HAP-1 (cell line): ENCODE measurements around the gene RRAD.

ENCODE experiments used
- DNase-seq, 2 experiments: peaks; one replicate each; pipeline ENCODE4 v3.0.0-alpha.2; 2016 to 2020; ENCODE audit warnings: low spot score in 2 of 2
- H3K27me3 ChIP-seq: fragments of 250-450 bp; sonication (Bioruptor Pico); 2 replicates; pipeline ENCODE4 v1.5.1; 2020; ENCODE audit warnings: low read depth, mild to moderate bottlenecking, moderate library complexity
- H3K36me3 ChIP-seq: fragments of 250-450 bp; sonication (Bioruptor Pico); replicated peaks from 2 replicates; pipeline ENCODE4 v1.5.1; 2020; ENCODE audit warnings: mild to moderate bottlenecking
- H3K4me1 ChIP-seq: fragments of 250-450 bp; sonication (Bioruptor Pico); 2 replicates; pipeline ENCODE4 v1.5.1; 2020; ENCODE audit warnings: mild to moderate bottlenecking
- H3K4me3 ChIP-seq: fragments of 250-450 bp; sonication (Bioruptor Pico); 2 replicates; pipeline ENCODE4 v1.5.1; 2020; ENCODE audit warnings: mild to moderate bottlenecking, moderate library complexity
- H3K9me3 ChIP-seq: fragments of 250-450 bp; sonication (Bioruptor Pico); 2 replicates; pipeline ENCODE4 v1.5.1; 2020; ENCODE audit warnings: mild to moderate bottlenecking, moderate library complexity
- in situ Hi-C: fragments of 300-500 bp; cut with MboI; formaldehyde crosslinking; loops from 3 replicates; pipeline ENCODE4 v1.14.3; 2020; ENCODE audit warnings: low sequenced_read_pairs, inconsistent platforms, mixed read lengths

Gene RRAD

DNA sequence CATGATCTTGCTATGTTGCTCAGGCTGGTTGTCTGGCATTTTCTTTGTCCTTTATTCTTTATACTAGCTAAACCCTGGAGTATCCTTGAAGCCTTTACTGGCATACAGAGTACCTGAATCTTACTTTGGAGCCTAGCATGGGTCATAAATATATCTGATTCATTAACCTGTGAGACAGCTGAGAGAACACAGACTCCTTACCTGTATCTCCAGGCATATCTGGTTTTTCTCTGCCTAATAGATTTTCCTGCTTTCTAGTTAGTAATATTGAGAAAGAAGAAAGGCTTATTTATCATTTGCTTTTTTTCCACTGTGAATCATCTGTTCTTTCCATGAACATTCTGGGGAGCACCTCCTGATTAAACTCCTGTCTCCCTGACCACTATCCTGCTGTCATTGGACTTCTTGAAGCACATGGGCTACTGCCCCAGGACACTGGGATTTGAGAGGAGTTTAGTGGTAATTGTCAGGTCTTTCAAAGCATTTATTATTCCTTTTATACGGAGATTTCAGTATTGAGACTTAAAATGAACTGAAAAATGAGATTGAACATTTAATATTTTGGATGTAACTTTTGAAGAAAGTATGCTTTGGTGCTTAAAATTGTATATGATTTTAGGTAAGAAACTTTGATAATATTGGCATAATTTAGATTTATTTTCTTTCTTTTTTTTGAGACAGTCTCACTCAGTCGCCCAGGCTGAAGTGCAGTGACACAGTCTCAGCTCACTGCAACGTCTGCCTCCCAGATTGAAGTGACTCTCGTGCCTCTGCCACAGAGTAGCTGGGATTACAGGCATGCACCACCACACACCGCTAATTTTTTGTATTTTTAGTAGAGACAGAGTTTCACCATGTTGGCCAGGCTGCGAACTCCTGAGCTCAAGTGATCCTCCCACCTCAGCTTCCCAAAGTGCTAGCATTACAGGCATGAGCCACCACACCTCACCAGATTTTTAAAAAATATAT is 36.4 kb downstream of the RRAD start:
- Histone ChIP-seq H3K4me3 (no peak overlapping the region), H3K27me3 (no peaks in the 10 kb centered on the region), H3K4me1 (no peaks in the 10 kb centered on the region), H3K9me3 (no peaks in the 10 kb centered on the region), H3K36me3 (peaks cover 30% of the 10 kb centered on the region)
- DNase-seq = no peak
- in situ Hi-C loops = no loop called here

DNA sequence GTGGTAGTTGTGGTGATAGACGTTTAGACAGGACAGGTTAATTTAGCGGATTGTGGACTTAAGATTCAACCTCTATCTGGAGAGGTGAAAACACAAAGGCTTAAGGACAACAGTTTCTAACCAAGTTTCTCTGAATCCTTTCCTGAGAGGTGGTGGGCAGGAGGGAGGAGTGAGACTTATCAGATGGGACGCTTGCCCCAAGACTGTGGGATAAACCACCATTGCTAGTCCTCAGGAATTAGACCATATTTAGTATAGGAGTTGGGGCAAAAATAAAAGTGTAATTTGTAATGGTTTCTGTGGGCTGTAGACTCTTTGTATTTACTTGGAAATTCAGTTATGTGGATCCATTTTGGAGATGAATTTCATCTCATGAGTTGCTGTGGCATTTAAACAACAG is 38.4 kb downstream of the RRAD start:
- H3K27me3 ChIP-seq = no peaks in the 10 kb centered on the region
- in situ Hi-C loops = no loop called here
- peaks cover 1% of the 10 kb centered on the region for H3K4me1 ChIP-seq
- peaks cover 30% of the 10 kb centered on the region for H3K36me3 ChIP-seq
- no peak overlapping the region for H3K4me3 ChIP-seq
- H3K9me3 ChIP-seq = no peaks in the 10 kb centered on the region
- no peak for DNase-seq

DNA sequence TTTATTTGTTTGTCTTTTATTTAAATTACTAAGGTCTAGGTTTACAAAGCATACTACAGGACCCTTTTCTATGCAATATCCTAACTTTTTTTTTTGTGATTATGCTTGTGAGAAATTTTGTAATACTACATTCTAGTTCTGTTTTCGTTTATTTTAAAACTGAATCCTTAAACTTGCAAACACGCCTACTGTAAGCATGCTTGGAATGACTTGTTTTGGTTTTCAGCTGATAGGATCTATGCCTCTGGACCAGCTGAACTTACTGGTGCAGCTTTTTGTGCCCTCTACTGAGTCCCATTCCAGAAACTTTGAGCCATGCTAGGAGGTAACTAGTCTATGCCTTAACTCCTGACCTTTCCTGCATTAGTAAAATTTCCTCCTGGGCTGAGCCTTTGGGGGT is 39.0 kb downstream of the RRAD start:
- Histone ChIP-seq H3K27me3 (no peaks in the 10 kb centered on the region), H3K36me3 (peaks cover 30% of the 10 kb centered on the region), H3K4me1 (peaks cover 7% of the 10 kb centered on the region), H3K4me3 (no peak overlapping the region), H3K9me3 (no peaks in the 10 kb centered on the region)
- in situ Hi-C loops = no loop called here
- DNase-seq = no peak

DNA sequence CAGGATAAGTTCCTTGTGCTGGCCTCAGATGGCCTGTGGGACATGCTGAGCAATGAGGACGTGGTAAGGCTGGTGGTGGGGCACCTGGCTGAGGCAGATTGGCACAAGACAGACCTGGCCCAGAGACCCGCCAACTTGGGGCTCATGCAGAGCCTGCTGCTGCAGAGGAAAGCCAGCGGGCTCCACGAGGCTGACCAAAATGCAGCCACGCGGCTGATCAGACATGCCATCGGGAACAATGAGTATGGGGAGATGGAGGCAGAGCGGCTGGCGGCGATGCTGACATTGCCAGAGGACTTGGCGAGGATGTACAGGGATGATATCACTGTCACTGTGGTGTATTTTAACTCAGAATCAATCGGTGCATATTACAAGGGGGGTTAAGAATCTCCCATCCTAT is 39.8 kb downstream of the RRAD start:
- no peaks in the 10 kb centered on the region for H3K9me3 ChIP-seq
- H3K27me3 ChIP-seq = no peaks in the 10 kb centered on the region
- in situ Hi-C loops = no loop called here
- H3K4me3 ChIP-seq = no peak overlapping the region
- peaks cover 30% of the 10 kb centered on the region for H3K36me3 ChIP-seq
- no peak for DNase-seq
- peaks cover 7% of the 10 kb centered on the region for H3K4me1 ChIP-seq

DNA sequence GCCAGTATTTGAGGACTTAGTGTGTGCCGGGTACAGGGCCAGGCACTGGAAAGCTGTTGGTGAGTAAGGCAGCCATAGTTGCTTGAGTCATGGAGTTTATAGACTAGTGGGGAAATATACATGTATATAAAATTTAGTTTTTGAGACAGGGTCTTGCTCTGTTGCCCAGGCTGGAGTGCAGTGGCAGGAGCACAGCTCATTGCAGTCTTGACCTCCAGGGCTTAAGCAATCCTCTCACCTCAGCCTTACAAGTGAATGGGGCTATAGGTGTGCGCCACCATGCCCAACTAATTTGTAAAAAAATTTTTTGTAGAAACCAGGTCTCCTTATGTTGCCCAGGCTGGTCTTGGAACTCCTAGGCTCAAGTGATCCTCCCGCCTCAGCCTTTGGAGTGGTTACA is 42.6 kb downstream of the RRAD start:
- H3K9me3 ChIP-seq = no peaks in the 10 kb centered on the region
- no peak overlapping the region for H3K4me3 ChIP-seq
- DNase-seq = no peak
- H3K4me1 ChIP-seq = peaks cover 12% of the 10 kb centered on the region
- in situ Hi-C loops = no loop called here
- no peaks in the 10 kb centered on the region for H3K27me3 ChIP-seq
- peaks cover 30% of the 10 kb centered on the region for H3K36me3 ChIP-seq

DNA sequence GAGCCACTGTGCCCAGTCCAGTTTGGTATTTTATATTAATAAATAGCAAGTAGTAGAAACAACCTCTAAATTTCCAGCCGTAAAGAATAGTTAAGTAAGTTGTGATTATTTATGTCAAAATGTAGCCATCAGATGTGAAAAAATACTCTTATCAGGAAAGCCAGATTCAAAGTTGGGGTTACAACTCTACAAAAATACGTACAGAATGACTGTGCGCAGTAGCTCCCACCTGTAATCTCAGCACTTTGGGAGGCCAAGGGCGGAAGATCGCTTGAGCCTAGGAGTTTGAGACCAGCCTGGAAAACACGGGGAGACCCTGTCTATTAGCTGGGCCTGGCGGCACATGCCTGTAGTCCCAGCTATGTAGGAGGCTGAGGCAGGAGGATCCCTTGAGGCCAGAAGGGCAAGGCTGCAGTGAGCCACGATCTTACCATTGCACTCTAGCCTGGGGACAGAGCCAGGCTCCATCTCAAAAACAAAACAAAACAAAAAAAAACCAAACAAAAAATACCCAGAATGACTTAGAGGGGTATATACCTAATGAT is 43.3 kb downstream of the RRAD start:
- DNase-seq = no peak
- Histone ChIP-seq H3K4me3 (peak overlapping the region; percentile 88), H3K36me3 (peaks cover 26% of the 10 kb centered on the region), H3K27me3 (no peaks in the 10 kb centered on the region), H3K9me3 (no peaks in the 10 kb centered on the region), H3K4me1 (peaks cover 12% of the 10 kb centered on the region)
- in situ Hi-C loops = no loop called here

DNA sequence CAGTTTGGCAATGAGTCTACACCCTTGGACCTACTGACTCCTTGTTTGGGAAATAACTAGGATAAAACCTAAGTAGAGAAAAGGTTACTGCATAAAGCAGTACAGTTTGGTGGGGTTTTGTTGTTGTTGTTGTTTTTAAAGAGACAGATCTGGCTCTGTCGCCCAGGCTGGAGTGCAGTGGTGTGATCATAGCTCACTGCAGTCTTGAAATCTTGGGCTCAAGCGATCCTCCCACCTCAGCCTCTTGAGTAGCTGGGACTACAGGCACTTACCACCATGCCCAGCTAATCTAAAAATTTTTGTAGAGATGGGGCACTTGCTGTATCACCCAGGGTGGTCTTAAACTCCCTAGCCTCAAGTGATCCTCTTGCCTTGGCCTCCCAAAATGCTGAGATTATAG is 43.8 kb downstream of the RRAD start:
- H3K4me3 ChIP-seq = peak overlapping the region; percentile 88
- H3K9me3 ChIP-seq = no peaks in the 10 kb centered on the region
- peaks cover 21% of the 10 kb centered on the region for H3K36me3 ChIP-seq
- in situ Hi-C loops = no loop called here
- DNase-seq = no peak
- no peaks in the 10 kb centered on the region for H3K27me3 ChIP-seq
- H3K4me1 ChIP-seq = peaks cover 12% of the 10 kb centered on the region

DNA sequence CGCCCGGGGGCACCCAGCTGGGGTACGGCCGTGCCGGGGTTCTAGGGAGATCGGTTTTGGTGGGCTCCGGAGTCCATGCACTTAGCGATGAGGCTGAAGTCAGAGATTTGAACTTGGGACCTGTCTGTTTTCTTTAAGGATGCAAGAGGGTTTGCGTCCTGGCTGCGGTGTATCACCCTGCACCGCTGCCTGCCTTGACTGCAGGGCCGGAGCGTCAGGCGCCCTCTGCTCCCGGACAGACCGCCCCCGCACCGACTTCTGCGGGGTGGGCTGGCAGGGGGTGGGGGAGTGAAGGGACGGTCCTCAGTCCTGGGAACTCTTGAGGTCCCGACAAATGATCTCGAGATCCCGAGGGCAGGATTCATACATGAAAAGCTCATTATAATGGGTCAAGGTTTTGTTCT is 44.3 kb downstream of the RRAD start:
- H3K27me3 ChIP-seq = no peaks in the 10 kb centered on the region
- H3K9me3 ChIP-seq = no peaks in the 10 kb centered on the region
- in situ Hi-C loops = no loop called here

DNA sequence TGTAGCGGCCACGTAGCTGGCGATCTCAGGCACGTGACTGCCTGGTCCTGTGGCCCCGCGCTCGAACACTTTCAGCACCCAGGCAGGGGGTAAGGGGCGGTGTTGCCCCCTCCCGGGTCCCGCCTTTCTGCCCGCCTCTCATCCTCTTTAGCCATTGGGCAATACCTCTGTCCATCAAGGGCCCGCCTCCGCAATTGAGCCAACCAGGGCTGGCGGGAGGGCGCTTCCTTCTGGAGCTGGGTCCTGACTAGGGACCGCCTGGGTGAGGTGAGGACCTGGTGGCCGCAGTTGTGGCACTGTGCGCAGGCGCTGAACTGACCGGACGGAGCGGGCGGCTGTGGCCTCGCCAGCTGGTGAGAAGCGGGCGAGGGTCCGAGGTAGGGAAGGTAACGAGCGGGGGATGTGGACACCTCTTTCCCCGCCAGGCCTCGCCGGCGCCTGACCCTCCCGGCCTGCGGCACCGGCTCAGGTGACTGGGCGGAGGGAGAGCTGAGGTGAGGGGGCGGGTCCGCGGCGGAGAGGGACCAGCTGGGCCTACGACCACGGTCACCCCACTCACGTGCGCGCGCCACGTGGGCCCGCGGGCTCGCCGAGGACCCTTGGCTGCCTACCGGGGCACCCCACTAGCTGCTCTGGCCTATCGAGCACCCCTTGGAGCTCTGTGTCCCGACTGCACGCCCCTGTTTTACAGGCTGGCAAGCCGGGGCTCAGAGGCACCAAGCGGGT is 44.9 kb downstream of the RRAD start, which contains the start of gene PDP2:
PDP2 (plus strand) TSS at position 228 of the 726 bp plus-strand sequence. CDS start 3,770 bp downstream, outside the sequence.
- peaks cover 12% of the 10 kb centered on the region for H3K4me1 ChIP-seq
- in situ Hi-C loops = no loop called here
- DNase-seq = peak; percentile 93 to 98

More for the DNA sequence above, 44.3 kb downstream of the RRAD start:
- H3K36me3 ChIP-seq = peaks cover 20% of the 10 kb centered on the region
- peak in 1 of 2 experiments; percentile 33 for DNase-seq
- peaks cover 12% of the 10 kb centered on the region for H3K4me1 ChIP-seq
- peak overlapping the region; percentile 88 for H3K4me3 ChIP-seq

DNA sequence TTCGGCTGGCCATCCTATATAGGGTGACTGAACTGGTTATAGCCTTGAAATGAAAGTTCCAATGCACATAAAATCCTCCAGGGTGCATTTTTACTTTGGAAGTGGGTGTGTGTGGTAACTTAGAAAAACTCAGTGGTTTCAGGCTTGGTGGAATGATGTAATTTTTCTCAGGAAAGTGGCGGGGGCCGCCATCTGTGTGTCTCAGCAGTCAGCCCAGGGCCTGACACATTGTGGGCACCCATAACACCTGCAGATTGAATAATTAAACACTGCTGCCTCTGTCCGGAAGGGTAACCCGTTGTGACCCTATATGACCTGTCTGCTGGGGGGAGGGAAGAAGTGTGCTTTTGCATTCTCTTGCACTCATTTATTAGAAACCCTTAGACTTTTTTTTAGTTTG is 47.3 kb downstream of the RRAD start:
- peaks cover 12% of the 10 kb centered on the region for H3K4me1 ChIP-seq
- DNase-seq = no peak
- H3K9me3 ChIP-seq = no peaks in the 10 kb centered on the region
- no peak overlapping the region for H3K4me3 ChIP-seq
- no peaks in the 10 kb centered on the region for H3K36me3 ChIP-seq
- in situ Hi-C loops = no loop called here
- no peaks in the 10 kb centered on the region for H3K27me3 ChIP-seq

More for the DNA sequence above, 44.9 kb downstream of the RRAD start, which contains the start of gene PDP2:
- Histone ChIP-seq H3K36me3 (peaks cover 14% of the 10 kb centered on the region), H3K9me3 (no peaks in the 10 kb centered on the region), H3K27me3 (no peaks in the 10 kb centered on the region), H3K4me3 (peak within 1 kb of the TSS; percentile 88)

DNA sequence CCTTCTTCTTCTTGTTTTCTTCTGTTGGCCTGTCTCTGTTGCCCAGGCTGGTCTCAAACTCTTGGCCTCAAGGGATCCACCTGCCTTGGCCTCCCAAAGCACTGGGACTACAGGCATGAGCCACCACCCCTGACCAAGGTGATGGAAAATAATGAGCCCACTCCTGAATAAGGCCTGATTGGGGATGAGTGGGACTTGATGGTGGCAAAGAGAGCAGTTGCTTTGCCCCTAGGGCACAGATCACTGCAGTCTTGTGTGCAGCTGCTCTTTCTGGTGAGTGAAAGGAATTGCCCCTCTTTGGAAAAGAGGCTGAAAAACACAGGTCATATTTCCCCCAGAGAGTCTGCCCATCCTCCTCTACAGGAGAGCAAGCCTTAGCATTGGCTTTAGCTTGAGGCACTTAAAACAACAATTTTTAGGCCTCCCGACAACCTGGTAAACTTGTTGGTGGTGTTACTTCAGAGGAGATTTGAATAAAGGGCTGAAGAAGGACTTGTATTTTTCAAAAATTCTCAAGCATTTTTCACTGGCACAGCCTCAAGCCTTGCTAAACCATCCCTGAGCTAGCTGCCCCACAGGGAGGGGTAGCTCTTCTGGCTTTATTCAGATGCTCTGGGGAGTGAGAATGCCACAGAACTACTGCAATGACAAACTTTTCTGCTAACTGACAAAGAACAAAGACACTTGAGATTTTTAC is 51.1 kb downstream of the RRAD start:
- no peak overlapping the region for H3K4me3 ChIP-seq
- peaks cover 4% of the 10 kb centered on the region; the same call in 1 of the 2 replicates for H3K4me1 ChIP-seq
- in situ Hi-C loops = no loop called here
- no peaks in the 10 kb centered on the region for H3K9me3 ChIP-seq
- no peaks in the 10 kb centered on the region for H3K36me3 ChIP-seq
- DNase-seq = no peak
- H3K27me3 ChIP-seq = no peaks in the 10 kb centered on the region

DNA sequence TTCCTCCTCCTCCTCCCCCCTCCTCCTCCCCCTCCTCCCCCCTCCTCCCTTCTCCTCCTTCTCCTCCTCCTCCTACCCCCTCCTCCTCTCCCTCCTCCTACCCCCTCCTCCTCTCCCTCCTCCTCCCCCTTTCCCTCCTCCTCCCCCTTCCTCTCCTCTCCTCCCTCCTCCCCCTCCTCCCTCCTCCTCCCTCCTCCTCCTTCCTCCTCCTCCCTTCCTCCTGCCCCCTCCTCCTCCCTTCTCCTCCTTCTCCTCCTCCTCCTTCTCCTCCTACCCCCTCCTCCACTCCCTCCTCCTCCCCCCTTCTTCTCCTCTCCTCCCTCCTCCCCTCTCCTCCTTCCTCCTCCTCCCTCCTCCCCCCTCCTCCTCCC is 51.7 kb downstream of the RRAD start:
- Histone ChIP-seq H3K36me3 (no peaks in the 10 kb centered on the region), H3K4me1 (peaks cover 4% of the 10 kb centered on the region; the same call in 1 of the 2 replicates), H3K9me3 (no peaks in the 10 kb centered on the region), H3K27me3 (no peaks in the 10 kb centered on the region), H3K4me3 (no peak overlapping the region)
- no peak for DNase-seq
- in situ Hi-C loops = no loop called here

DNA sequence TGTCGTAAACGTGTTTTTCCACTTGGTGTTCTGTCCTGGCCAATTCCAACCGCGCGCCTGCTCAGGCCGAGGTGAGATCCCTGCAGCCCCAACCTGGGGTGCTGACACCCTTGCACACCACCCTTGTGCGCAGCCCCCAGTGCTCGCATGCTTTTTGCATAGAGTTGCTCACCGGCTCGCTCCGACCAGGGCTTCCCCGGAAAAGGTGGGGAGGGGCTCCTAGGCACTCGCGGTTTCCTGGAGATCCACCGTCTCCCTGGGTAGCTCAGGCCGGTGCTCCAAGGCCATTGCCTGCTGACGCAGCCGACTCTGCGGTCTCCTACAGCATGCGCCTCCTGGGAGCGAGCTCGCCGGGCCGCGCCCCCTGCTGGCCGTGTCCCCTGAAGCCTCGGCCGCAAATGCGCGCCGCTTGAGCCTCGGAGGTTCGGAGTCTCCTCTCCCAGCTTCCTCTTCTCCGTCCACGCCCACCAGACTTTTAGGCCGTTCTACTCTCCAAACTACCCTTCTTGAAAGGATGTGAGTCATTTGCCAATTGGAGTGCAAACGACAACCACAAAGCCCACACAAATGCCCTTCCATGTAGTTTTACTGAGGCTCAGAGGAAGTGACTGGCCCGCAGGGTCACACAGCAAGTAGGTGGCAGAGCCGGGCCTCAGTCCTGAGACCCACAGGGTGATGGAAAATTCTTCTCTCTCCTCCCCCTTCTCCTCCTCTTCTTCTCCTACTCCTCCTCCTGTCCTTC is 52.2 kb downstream of the RRAD start:
- H3K4me1 ChIP-seq = peaks cover 4% of the 10 kb centered on the region; the same call in 1 of the 2 replicates
- peak overlapping the region; percentile 21 for H3K4me3 ChIP-seq
- H3K36me3 ChIP-seq = no peaks in the 10 kb centered on the region
- peak; percentile 83 to 94 for DNase-seq
- no peaks in the 10 kb centered on the region for H3K9me3 ChIP-seq
- in situ Hi-C loops = no loop called here
- H3K27me3 ChIP-seq = no peaks in the 10 kb centered on the region
